K562 (cell line): ENCODE results near the gene LRFN2. TPM values are rescaled to one million over a fixed set of nuclear protein-coding genes. Genes with fewer than 3 reads are reported as not detected.

Source experiments
- ATAC-seq: fragments of 200-7000 bp; cut with Tn5 transposase; 3 replicates; pipeline ENCODE4 v1.9.1; 2020; ENCODE audit warnings: moderate library complexity
- BruUV-seq: library from RNA; stranded (reverse); fragments of 400-500 nt; replicated peaks from 2 replicates; lab custom pipeline; 2021; lab: Mats Ljungman, UMichigan
- CTCF ChIA-PET: fragments of 300-600 bp; formaldehyde crosslinking; extraction: SDS; loops from one replicate; lab custom pipeline; 2021; ENCODE audit warnings: low intra/inter-chr PET ratio; lab: Yijun Ruan, JAX
- POLR2A ChIA-PET: fragments of 300-600, 350-650 bp; sonication (Branson Sonifier 250); formaldehyde crosslinking; extraction: SDS; loops from one replicate; lab custom pipeline; 2021; ENCODE audit warnings: antibody characterized with exemption, inconsistent platforms; lab: Yijun Ruan, JAX
- DNase-seq, 4 experiments: peaks; one replicate each; pipeline versions ENCODE4 v3.0.0 to v3.0.0-alpha.2; 2011 to 2018; ENCODE audit warnings: low spot score in 3 of 4, mixed read lengths in 3 of 4; ENCODE audit errors: extremely low read depth in 1 of 4
- FAIRE-seq: peaks from 2 replicates; lab custom pipeline; 2011; peaks lifted over from hg19 to GRCh38; lab: Jason Lieb, UNC
- H2AFZ ChIP-seq: 2 replicates; pipeline ENCODE4 v1.6.0; 2011; ENCODE audit warnings: low read depth, low read length, control low read depth, inconsistent platforms
- H3K27ac ChIP-seq: fragments of 200-600 bp; 3 replicates; pipeline ENCODE4 v1.8.0; 2011; ENCODE audit warnings: low read depth, mild to moderate bottlenecking, control low read depth, inconsistent platforms, low read length, moderate library complexity, mixed read lengths; ENCODE audit errors: extremely low read depth
- H3K27me3 ChIP-seq, 2 experiments: fragments of 300-600 bp in 1 of 2; 2 replicates in 1 of 2; 3 replicates in 1 of 2; pipeline versions ENCODE4 v1.6.0 to v1.8.0; 2011; ENCODE audit warnings: inconsistent platforms in 2 of 2, low read length in 2 of 2, mild to moderate bottlenecking in 1 of 2, mixed read lengths in 1 of 2, moderate library complexity in 1 of 2; ENCODE audit not compliant: control insufficient read depth in 2 of 2, insufficient read depth in 2 of 2
- H3K36me3 ChIP-seq: fragments of 300-600 bp; 3 replicates; pipeline ENCODE4 v1.8.0; 2011; ENCODE audit warnings: mild to moderate bottlenecking, low read length, inconsistent platforms; ENCODE audit not compliant: control insufficient read depth, insufficient read depth
- H3K4me1 ChIP-seq, 2 experiments: fragments of 200-600 bp in 1 of 2; replicated peaks in 1 of 2; 2 replicates in 1 of 2; 3 replicates in 1 of 2; pipeline versions ENCODE4 v1.5.1 to v1.8.0; 2011; ENCODE audit warnings: inconsistent platforms in 2 of 2, low read length in 2 of 2, mild to moderate bottlenecking in 1 of 2, mixed read lengths in 1 of 2, moderate library complexity in 1 of 2; ENCODE audit not compliant: control insufficient read depth in 2 of 2, insufficient read depth in 2 of 2
- H3K4me2 ChIP-seq: 2 replicates; pipeline ENCODE4 v1.6.1; 2011; ENCODE audit warnings: low read length, control low read depth, inconsistent platforms, mixed read lengths; ENCODE audit not compliant: insufficient read depth
- H3K4me3 ChIP-seq: fragments of 200-600 bp; sonication (generic), shearing (Covaris generic); 2 replicates; pipeline ENCODE4 v1.5.1; 2016; ENCODE audit warnings: control low read depth, inconsistent platforms
- H3K79me2 ChIP-seq: fragments of 200-600 bp; 3 replicates; pipeline ENCODE4 v1.8.0; 2011; ENCODE audit warnings: low read length, inconsistent platforms; ENCODE audit not compliant: control insufficient read depth, insufficient read depth
- H3K9ac ChIP-seq, 2 experiments: 2 replicates each; pipeline versions ENCODE4 v1.6.0 to v1.6.1; 2011; ENCODE audit warnings: low read depth in 2 of 2, low read length in 2 of 2, control low read depth in 1 of 2, inconsistent platforms in 1 of 2, mild to moderate bottlenecking in 1 of 2, mixed read lengths in 1 of 2; ENCODE audit not compliant: insufficient read depth in 1 of 2
- H3K9me1 ChIP-seq: one replicate; pipeline ENCODE4 v1.6.0; 2011; ENCODE audit warnings: inconsistent platforms, mild to moderate bottlenecking, low read length, moderate library complexity; ENCODE audit not compliant: control insufficient read depth, insufficient read depth
- H3K9me3 ChIP-seq: replicated peaks from 2 replicates; pipeline ENCODE4 v1.5.1; 2011; ENCODE audit warnings: low read depth, low read length, inconsistent platforms; ENCODE audit not compliant: control insufficient read depth, insufficient read depth
- H4K20me1 ChIP-seq: replicated peaks from 2 replicates; pipeline ENCODE4 v1.6.1; 2011; ENCODE audit warnings: low read length, inconsistent platforms, mixed read lengths; ENCODE audit not compliant: control insufficient read depth, insufficient read depth
- ZNF695 ChIP-seq: fragments of 450-650 bp; formaldehyde crosslinking; IDR thresholded peaks from 2 replicates; pipeline ENCODE4 v1.4.0; 2020; ENCODE audit warnings: mild to moderate bottlenecking, moderate library complexity
- WGBS: fragments of 100-300 bp; shearing (Covaris generic); methylation state at CpG from one replicate; pipeline ENCODE4 v1.1.6; 2016; ENCODE audit warnings: low coverage, mixed read lengths; ENCODE audit not compliant: insufficient coverage; ENCODE audit errors: missing lambda C conversion rate; 5-methylcytosine and 5-hydroxymethylcytosine counted together
- in situ Hi-C: fragments of 300-500 bp; cut with MboI; formaldehyde crosslinking; loops from 4 replicates; pipeline ENCODE4 v1.15.0; 2018; ENCODE audit warnings: inconsistent platforms, mixed read lengths
- intact Hi-C: fragments of 100-400 bp; cut with micrococcal nuclease; formaldehyde crosslinking; loops from 2 replicates; pipeline ENCODE4 v1.14.2; 2022
- polyA plus RNA-seq, 8 experiments: library from polyadenylated mRNA; depleted of rRNA in 4 of 8; stranded (reverse) in 5 of 8; unstranded in 3 of 8; fragments of >200 nt; fragmentation: Nextera tagmentation in 2 of 8; fragmentation: Illumina TruSeq in 1 of 8; extraction: Ambion mirVana in 2 of 8; extraction: Trizol in 1 of 8; gene quantifications; 2 replicates each; pipeline versions ENCODE4 v1.2.1 to v1.2.3, GENCODE V29; 2011 to 2014; ENCODE audit warnings: inconsistent platforms in 1 of 8, missing spikeins in 1 of 8
- total RNA-seq, 7 experiments: library from RNA; depleted of rRNA in 6 of 7; stranded (reverse); fragments of >200 nt in 6 of 7; fragmentation: Illumina TruSeq in 2 of 7; extraction: Trizol in 2 of 7; gene quantifications; 2 replicates each; pipeline versions ENCODE4 v1.2.1 to v1.2.3, GENCODE V29; 2011 to 2021; ENCODE audit warnings: low replicate concordance in 1 of 7
- TF ChIP-seq, protein P1 (sequence below): fragments of 450-650 bp; formaldehyde crosslinking; IDR thresholded peaks from 2 replicates; pipeline ENCODE4 v1.4.0; 2020; ENCODE audit warnings: mild to moderate bottlenecking, moderate library complexity
- TF ChIP-seq, protein P2 (sequence below): fragments of 450-650 bp; formaldehyde crosslinking; conservative IDR thresholded peaks from 2 replicates; pipeline ENCODE4 v1.4.0; 2022; ENCODE audit warnings: mild to moderate bottlenecking, missing genetic modification characterization

LRFN2 gene
- total and polyA plus RNA-seq, 9 of the 15 experiments (the other 6 are each of a cell fraction or from before 2014, with no cell fraction given): not detected

DNA sequence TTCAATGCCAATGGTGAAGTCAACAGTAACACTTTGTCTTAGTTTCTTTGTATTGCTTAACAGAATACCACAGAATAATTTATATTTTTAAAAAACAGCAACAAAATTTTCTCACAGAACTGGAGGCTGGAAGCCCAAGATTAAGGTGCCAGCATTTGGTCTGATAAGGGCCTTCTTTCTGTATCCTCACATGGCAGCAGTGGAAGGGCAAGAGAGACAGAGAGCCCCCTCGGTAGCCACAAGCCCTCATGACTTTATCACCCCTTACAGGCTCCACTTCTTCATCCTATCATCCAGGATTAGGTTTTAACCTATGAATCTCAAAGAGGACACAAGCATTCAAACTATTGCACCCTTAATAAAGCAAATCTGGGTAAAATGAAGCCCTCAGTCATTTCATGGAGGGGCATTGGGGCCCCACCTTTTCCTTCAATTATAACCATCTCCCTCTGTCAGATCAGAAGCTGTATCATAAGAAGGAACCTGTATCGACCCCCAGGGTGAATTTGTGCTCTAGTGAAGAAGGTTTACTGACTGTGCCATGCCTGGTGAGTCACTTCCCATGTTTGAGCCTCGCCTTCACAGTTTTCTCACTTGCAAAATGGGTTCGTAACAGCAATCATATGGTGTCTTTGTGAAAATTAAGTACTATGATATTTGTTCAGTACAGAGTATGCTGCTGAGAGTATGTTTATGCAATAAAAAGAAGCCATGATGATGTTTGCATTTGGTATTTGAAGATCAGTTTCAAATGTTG lies 178.2 kb downstream of the LRFN2 start:
- 3% methylated on average over 4 of the region's 4 CpGs for whole genome bisulfite sequencing
- Histone ChIP-seq H3K27me3 (peaks cover 8 to 57% of the 10 kb centered on the region in 2 experiments), H3K4me1 (no peaks in the 10 kb centered on the region), H3K9me1 (no peaks in the 10 kb centered on the region), H3K9me3 (no peaks in the 10 kb centered on the region), H3K9ac (no peak overlapping the region), H3K36me3 (no peaks in the 10 kb centered on the region), H3K79me2 (no peaks in the 10 kb centered on the region), H3K4me3 (no peak overlapping the region), H4K20me1 (peaks cover 3% of the 10 kb centered on the region; the same call in 1 of the 2 replicates), H2AFZ (no peak overlapping the region), H3K4me2 (no peak overlapping the region), H3K27ac (no peak overlapping the region)
- ChIA-PET POLR2A (no interaction called here), CTCF (no interaction called here)
- in situ Hi-C loops (no loop called here), intact Hi-C loops (no loop called here)
- ATAC-seq: no peak
- no TSS peak for BruUV-seq
- TF ChIP-seq ZNF695: no peak
- TF ChIP-seq, protein P1, sequence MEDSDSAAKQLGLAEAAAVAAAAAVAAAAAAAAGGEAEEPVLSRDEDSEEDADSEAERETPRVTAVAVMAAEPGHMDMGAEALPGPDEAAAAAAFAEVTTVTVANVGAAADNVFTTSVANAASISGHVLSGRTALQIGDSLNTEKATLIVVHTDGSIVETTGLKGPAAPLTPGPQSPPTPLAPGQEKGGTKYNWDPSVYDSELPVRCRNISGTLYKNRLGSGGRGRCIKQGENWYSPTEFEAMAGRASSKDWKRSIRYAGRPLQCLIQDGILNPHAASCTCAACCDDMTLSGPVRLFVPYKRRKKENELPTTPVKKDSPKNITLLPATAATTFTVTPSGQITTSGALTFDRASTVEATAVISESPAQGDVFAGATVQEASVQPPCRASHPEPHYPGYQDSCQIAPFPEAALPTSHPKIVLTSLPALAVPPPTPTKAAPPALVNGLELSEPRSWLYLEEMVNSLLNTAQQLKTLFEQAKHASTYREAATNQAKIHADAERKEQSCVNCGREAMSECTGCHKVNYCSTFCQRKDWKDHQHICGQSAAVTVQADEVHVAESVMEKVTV (CRISPR knock-in tag): no peak
- TF ChIP-seq, protein P2, sequence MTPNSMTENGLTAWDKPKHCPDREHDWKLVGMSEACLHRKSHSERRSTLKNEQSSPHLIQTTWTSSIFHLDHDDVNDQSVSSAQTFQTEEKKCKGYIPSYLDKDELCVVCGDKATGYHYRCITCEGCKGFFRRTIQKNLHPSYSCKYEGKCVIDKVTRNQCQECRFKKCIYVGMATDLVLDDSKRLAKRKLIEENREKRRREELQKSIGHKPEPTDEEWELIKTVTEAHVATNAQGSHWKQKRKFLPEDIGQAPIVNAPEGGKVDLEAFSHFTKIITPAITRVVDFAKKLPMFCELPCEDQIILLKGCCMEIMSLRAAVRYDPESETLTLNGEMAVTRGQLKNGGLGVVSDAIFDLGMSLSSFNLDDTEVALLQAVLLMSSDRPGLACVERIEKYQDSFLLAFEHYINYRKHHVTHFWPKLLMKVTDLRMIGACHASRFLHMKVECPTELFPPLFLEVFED (CRISPR knock-in tag): no peak
- FAIRE-seq: no peak
- no peak for DNase-seq
